Measurements from ENCODE around the gene PRC1. TPM values are rescaled to one million over a fixed set of nuclear protein-coding genes. Genes with fewer than 3 reads are reported as not detected.

The PRC1 gene
- total and polyA plus RNA-seq, 7 donors, result 1.8 to 44.2 (median 9.6) TPM

- intact Hi-C loops (cut with DNase I), result no loop called here
- Histone ChIP-seq H3K9me3 (no peaks in the 10 kb centered on the region), H3K36me3 (peaks cover 38 to 89% (median 71%) of the 10 kb centered on the region in 4 donors), H3K27ac (no peak overlapping the region), H3K4me3 (no peak overlapping the region), H3K4me1 (peaks cover 0 to 5% (median 0%) of the 10 kb centered on the region in 4 donors), H3K27me3 (no peaks in the 10 kb centered on the region)
- 96 to 97% methylated on average over 12 of the region's 12 CpGs for whole genome bisulfite sequencing, 2 donors
- no peak for DNase-seq
- no peak for TF ChIP-seq CTCF (IDR thresholded peaks at IDR 0.05)
- no peak for TF ChIP-seq POLR2A (IDR thresholded peaks at IDR 0.05)
- TF ChIP-seq POLR2AphosphoS5 (IDR thresholded peaks at IDR 0.05), result no peak
- TF ChIP-seq EP300 (IDR thresholded peaks at IDR 0.05), result no peak
Observed at GRCh38 chr15:90917569-90917968, 76.8 kb downstream of the PRC1 start.

GRCh38 chr15:90916461-90916860 lies 77.9 kb downstream of the PRC1 start:
- Histone ChIP-seq H3K4me1 (peaks cover 0 to 5% (median 0%) of the 10 kb centered on the region in 4 donors), H3K36me3 (peaks cover 49 to 100% (median 81%) of the 10 kb centered on the region in 4 donors), H3K27ac (peak overlapping the region in 1 of 4 donors; percentile 23), H3K4me3 (no peak overlapping the region), H3K9me3 (no peaks in the 10 kb centered on the region), H3K27me3 (no peaks in the 10 kb centered on the region)
- no peak for DNase-seq
- intact Hi-C loops (cut with DNase I), result no loop called here
- TF ChIP-seq CTCF (IDR thresholded peaks at IDR 0.05), result no peak
- TF ChIP-seq POLR2AphosphoS5 (IDR thresholded peaks at IDR 0.05), result no peak
- no peak for TF ChIP-seq POLR2A (IDR thresholded peaks at IDR 0.05)
- TF ChIP-seq EP300 (IDR thresholded peaks at IDR 0.05), result no peak
- 87 to 92% methylated on average over 11 of the region's 11 CpGs for WGBS, 2 donors

Small RNA genes lying within 50 kb of the gene (small RNA-seq; reads per million reads assigned to genes)
- gene RF00019, result 0 reads per million in 3 donors

Other genes starting within 250 kb of the PRC1 start
- gene FURIN, start 125.9 kb downstream of the PRC1 start, total RNA-seq, result 10 to 100 TPM; 21.0 to 35.0 (median 24.3) TPM
- 10 to 100 TPM; 23.4 to 69.2 (median 30.1) TPM for gene FURIN, start 125.9 kb downstream of the PRC1 start, polyA plus RNA-seq
- 10 to 100 TPM; 28.0 to 35.5 (median 30.4) TPM for gene FES, start 110.0 kb downstream of the PRC1 start, total RNA-seq
- 10 to 100 TPM in 1 of 3 donors, 1 to 10 TPM in 2; 4.9 to 17.6 (median 7.2) TPM for gene FES, start 110.0 kb downstream of the PRC1 start, polyA plus RNA-seq
- 10 to 100 TPM; 27.2 to 57.6 (median 38.4) TPM for gene MAN2A2, start 91.2 kb downstream of the PRC1 start, total RNA-seq
- gene MAN2A2, start 91.2 kb downstream of the PRC1 start, polyA plus RNA-seq, result 10 to 100 TPM in 1 of 3 donors, 1 to 10 TPM in 2; 3.7 to 31.0 (median 4.8) TPM
- 10 to 100 TPM in 1 of 4 donors, 1 to 10 TPM in 3; 5.2 to 10.7 (median 7.0) TPM for gene HDDC3, start 62.0 kb downstream of the PRC1 start, total RNA-seq
- 10 to 100 TPM; 19.1 to 27.0 (median 24.0) TPM for gene HDDC3, start 62.0 kb downstream of the PRC1 start, polyA plus RNA-seq
- 10 to 100 TPM; 36.0 to 63.5 (median 60.2) TPM for gene UNC45A, start 59.2 kb downstream of the PRC1 start, total RNA-seq
- 10 to 100 TPM; 28.8 to 50.4 (median 31.4) TPM for gene UNC45A, start 59.2 kb downstream of the PRC1 start, polyA plus RNA-seq
- gene RCCD1, start 39.7 kb downstream of the PRC1 start, total RNA-seq, result 1 to 10 TPM; 5.2 to 8.0 (median 6.7) TPM
- 10 to 100 TPM in 1 of 3 donors, 1 to 10 TPM in 2; 4.2 to 11.8 (median 6.7) TPM for gene RCCD1, start 39.7 kb downstream of the PRC1 start, polyA plus RNA-seq
- gene VPS33B, start 28.1 kb upstream of the PRC1 start, total RNA-seq, result 1 to 10 TPM; 6.6 to 9.3 (median 7.6) TPM
- 10 to 100 TPM in 2 of 3 donors, 1 to 10 TPM in 1; 7.4 to 13.4 (median 13.2) TPM for gene VPS33B, start 28.1 kb upstream of the PRC1 start, polyA plus RNA-seq
- 1 to 10 TPM; 2.5 to 5.0 (median 3.6) TPM for gene SV2B, start 105.7 kb upstream of the PRC1 start, total RNA-seq
- 1 to 10 TPM in 1 of 3 donors, not detected in 2; 2.0 TPM for gene SV2B, start 105.7 kb upstream of the PRC1 start, polyA plus RNA-seq

Data from sigmoid colon (tissue), 7 donors.